AG09309 (cell line): ENCODE data around the gene GPR12.

Experiments
- DNase-seq: peaks from one replicate; pipeline ENCODE4 v3.0.0-alpha.2; 2010; ENCODE audit warnings: low read depth
- H3K4me3 ChIP-seq: 2 replicates; pipeline ENCODE4 v1.5.1; 2011; ENCODE audit warnings: mild to moderate bottlenecking, low read depth, low read length, moderate library complexity; ENCODE audit not compliant: control insufficient read depth
- CTCF ChIP-seq: IDR thresholded peaks from 2 replicates; pipeline ENCODE4 v1.5.1; 2011; ENCODE audit warnings: mild to moderate bottlenecking, low read depth, low read length, inconsistent platforms; ENCODE audit not compliant: insufficient read depth, control insufficient read depth; ENCODE audit errors: missing control alignments

GPR12 gene

DNA sequence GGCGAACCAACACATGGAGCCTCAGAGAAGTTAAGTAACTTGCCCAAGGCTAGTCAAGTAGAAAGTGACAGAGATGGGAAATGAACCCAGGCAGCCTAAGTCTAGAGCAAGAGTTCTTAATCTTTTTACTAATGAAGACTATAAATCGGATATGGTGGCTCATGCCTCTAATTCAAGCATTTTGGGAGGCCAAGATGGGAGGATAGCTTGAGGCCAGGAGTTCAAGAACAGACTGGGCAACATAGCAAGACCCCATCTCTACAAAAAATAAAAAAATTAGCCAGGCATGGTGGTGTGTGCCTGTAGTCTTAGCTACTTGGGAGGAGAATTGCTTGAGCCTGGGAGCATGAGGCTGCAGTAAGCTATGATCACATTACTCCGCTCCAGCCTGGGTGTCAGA is 10.7 kb downstream of the GPR12 start:
- no peak for TF ChIP-seq CTCF
- no peak for DNase-seq
- no peak overlapping the region for H3K4me3 ChIP-seq

DNA sequence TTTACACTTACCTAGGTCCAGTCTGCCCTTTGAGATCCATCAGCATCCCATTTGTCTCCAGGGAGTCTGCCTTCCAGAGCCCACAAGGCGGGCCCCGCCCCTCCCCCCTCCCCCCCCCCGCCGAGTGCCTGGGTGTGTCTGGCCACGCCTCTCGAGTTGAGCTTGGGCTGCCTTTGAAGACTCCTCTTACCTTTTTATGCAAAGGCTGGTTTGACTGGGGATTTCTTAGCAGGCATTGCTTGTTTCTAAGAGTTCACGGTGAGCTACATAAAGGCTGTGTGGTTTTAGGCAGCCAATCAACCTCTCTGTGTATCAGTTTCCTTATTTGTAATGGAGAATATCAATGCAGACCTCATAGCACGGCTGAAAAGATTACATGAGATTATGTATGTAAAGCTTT is 11.3 kb downstream of the GPR12 start:
- H3K4me3 ChIP-seq = no peak overlapping the region
- DNase-seq = no peak
- no peak for TF ChIP-seq CTCF

DNA sequence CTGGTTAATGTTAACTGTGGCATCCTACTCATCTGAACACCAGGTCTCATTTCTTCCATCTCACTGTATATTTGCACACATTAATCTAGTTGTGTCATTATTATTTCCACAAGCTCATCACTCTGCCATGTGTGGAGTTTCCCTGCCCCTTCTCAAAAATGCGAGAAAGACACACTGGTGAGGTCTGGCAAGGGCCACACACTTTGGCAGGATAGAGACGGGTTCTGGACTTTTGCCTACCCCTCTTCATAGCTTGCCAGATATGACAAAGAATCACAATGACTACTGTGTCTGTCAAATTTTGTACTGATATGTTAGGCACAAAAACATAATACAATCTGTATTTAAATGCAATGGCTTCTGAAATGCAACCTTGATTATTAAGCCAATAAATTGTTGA is 12.9 kb downstream of the GPR12 start:
- no peak overlapping the region for H3K4me3 ChIP-seq
- no peak for DNase-seq
- TF ChIP-seq CTCF = no peak

GRCh38 chr13:26743971-26744370 is 16.6 kb downstream of the GPR12 start:
- no peak for TF ChIP-seq CTCF
- no peak for DNase-seq
- H3K4me3 ChIP-seq = no peak overlapping the region

- no peak for TF ChIP-seq CTCF
- DNase-seq = no peak
- H3K4me3 ChIP-seq = no peak overlapping the region
Observed at GRCh38 chr13:26742691-26743358, 17.8 kb downstream of the GPR12 start.

DNA sequence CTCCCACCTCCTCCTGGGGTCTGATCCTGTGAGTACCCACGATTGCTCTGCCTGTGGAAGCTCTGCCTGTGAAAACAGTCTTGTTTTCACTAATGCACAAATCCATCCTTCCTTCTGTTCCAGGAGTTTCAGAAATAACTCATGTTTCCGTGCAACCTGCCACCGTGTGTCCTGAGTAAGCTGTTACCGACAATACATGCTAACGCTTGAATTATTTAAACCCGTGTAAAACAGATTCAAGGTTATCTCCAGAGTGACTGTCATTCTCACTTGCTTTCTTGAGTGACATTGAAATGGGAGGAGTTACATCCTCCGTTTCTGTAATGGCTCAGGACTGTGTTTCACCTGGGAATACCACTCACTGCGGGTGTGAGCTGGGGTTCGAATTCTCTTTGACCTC is 24.9 kb downstream of the GPR12 start:
- no peak for TF ChIP-seq CTCF
- H3K4me3 ChIP-seq = no peak overlapping the region
- DNase-seq = no peak

DNA sequence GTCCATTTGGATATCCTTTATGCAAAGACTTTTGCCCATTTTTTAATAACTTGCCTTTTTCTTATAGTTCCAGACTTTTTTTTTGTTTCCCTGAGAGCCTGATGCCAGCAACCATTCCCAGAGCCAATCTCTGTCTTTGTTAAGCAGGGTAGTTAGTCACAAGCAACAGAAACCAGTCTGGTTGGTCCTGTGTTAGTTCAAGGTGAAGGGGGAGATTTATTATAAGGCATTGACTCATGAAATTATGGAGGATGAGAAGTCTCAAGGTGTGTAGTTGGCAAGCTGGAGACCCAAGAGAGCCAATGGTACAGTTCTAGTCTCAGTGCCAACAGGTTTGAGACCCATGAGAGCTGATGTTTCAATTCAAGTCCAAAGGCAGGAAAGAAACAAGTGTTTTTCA is 33.0 kb downstream of the GPR12 start:
- H3K4me3 ChIP-seq = no peak overlapping the region
- DNase-seq = no peak
- no peak for TF ChIP-seq CTCF
